ENCODE results near the gene EYA4. TPM values are rescaled to one million over a fixed set of nuclear protein-coding genes. Genes with fewer than 3 reads are reported as not detected.

The EYA4 gene
- total and polyA plus RNA-seq, 10 donors, result 0.03 to 2.6 (median 1.3) TPM

DNA sequence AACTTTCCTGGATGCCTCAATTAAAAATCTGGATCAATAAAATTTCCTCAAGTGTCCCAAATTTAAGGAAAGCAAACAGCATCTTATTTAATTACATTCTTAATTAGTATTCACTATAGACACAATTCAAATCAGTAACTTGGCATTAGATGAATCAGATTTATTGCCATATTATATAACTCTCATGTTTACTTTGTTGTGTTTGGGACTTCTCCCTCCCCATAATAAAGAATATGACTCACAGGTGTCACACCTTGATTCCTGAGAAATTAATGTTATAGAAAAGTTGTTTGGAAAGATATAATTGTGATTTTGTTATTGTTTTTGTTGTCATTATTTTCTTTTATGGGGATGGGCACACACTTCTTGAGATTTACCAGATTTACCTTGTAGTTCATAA, 18.4 kb downstream of the EYA4 start:
- TF ChIP-seq, protein P1, sequence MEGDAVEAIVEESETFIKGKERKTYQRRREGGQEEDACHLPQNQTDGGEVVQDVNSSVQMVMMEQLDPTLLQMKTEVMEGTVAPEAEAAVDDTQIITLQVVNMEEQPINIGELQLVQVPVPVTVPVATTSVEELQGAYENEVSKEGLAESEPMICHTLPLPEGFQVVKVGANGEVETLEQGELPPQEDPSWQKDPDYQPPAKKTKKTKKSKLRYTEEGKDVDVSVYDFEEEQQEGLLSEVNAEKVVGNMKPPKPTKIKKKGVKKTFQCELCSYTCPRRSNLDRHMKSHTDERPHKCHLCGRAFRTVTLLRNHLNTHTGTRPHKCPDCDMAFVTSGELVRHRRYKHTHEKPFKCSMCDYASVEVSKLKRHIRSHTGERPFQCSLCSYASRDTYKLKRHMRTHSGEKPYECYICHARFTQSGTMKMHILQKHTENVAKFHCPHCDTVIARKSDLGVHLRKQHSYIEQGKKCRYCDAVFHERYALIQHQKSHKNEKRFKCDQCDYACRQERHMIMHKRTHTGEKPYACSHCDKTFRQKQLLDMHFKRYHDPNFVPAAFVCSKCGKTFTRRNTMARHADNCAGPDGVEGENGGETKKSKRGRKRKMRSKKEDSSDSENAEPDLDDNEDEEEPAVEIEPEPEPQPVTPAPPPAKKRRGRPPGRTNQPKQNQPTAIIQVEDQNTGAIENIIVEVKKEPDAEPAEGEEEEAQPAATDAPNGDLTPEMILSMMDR (IDR thresholded peaks at IDR 0.05 in 8 of 11, conservative IDR thresholded peaks at IDR 0.05 in 3 of 11), result no peak
- TF ChIP-seq POLR2A (IDR thresholded peaks at IDR 0.05), result no peak
- no peak for TF ChIP-seq POLR2AphosphoS5 (IDR thresholded peaks at IDR 0.05)
- DNase-seq, result no peak
- Histone ChIP-seq H3K9me3 (no peaks in the 10 kb centered on the region), H3K27ac (no peak overlapping the region), H3K4me1 (no peaks in the 10 kb centered on the region), H3K36me3 (no peaks in the 10 kb centered on the region), H3K4me3 (no peak overlapping the region), H3K27me3 (replicated peaks in 1 of 7) (peaks cover 0 to 3% (median 0%) of the 10 kb centered on the region in 7 donors)
- intact Hi-C loops (cut with DNase I; ENCODE audit: low total_unique reads), result no loop called here

DNA sequence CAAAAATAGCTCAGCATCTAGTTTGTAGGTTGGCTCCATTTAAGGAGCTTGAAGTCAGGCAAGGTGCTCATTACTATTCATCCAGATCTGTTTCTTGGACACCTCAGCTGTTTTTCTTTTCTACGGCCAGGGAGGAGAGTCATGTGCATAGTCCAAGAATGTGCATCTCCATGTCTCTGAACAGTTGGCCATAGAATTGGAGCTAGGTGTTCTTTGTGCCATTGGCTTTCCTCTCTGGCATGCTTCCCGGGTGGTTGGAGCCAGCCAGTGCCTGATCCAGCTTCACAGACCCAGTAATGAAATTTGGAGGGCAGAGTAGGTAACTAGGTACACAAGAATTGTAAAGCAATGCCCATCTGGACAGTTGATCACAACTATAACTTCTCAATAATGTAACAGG, 21.6 kb downstream of the EYA4 start:
- no peak overlapping the region for H3K4me3 ChIP-seq
- peaks cover 0 to 3% (median 0%) of the 10 kb centered on the region in 7 donors for H3K27me3 ChIP-seq (replicated peaks in 1 of 7)
- no peaks in the 10 kb centered on the region for H3K4me1 ChIP-seq
- 79 to 92% (median 82%) methylated on average over 2 of the region's 2 CpGs for WGBS, 5 donors
- no peak overlapping the region for H3K27ac ChIP-seq
- intact Hi-C loops (cut with DNase I; ENCODE audit: low total_unique reads), result no loop called here
- no peaks in the 10 kb centered on the region for H3K9me3 ChIP-seq
- DNase-seq, result no peak
- H3K36me3 ChIP-seq, result no peaks in the 10 kb centered on the region
- TF ChIP-seq, protein P1 (IDR thresholded peaks at IDR 0.05 in 8 of 11, conservative IDR thresholded peaks at IDR 0.05 in 3 of 11), result no peak
- TF ChIP-seq POLR2AphosphoS5 (IDR thresholded peaks at IDR 0.05) (no peak), POLR2A (IDR thresholded peaks at IDR 0.05) (no peak)

DNA sequence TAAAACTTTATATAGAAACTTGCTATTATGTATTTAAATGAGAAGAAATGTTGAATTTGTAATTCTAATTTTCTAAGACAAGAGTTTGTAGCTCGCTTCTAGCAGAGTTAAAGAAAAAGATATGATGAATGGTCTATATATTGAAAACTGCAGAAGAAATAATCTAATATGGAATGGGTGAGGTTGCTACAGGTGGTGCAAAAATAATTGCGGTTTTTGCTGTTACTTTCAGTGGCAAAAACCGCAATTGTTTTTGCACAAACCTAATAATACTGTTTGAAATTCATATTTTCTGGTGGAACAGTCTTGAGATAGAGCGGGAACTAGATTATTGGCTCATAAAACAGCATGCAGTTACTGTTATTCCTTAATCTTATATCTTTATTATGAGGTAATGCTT, 23.9 kb downstream of the EYA4 start:
- H3K4me3 ChIP-seq, result no peak overlapping the region
- H3K4me1 ChIP-seq, result no peaks in the 10 kb centered on the region
- WGBS, 5 donors, result 76 to 88% (median 78%) methylated on average over 4 of the region's 4 CpGs
- intact Hi-C loops (cut with DNase I; ENCODE audit: low total_unique reads), result no loop called here
- no peaks in the 10 kb centered on the region for H3K9me3 ChIP-seq
- TF ChIP-seq POLR2AphosphoS5 (IDR thresholded peaks at IDR 0.05) (no peak), POLR2A (IDR thresholded peaks at IDR 0.05) (no peak)
- TF ChIP-seq, protein P1 (IDR thresholded peaks at IDR 0.05 in 8 of 11, conservative IDR thresholded peaks at IDR 0.05 in 3 of 11), result no peak
- no peak overlapping the region for H3K27ac ChIP-seq
- DNase-seq, result no peak
- H3K36me3 ChIP-seq, result no peaks in the 10 kb centered on the region
- H3K27me3 ChIP-seq (replicated peaks in 1 of 7), result peaks cover 0 to 2% (median 0%) of the 10 kb centered on the region in 7 donors

DNA sequence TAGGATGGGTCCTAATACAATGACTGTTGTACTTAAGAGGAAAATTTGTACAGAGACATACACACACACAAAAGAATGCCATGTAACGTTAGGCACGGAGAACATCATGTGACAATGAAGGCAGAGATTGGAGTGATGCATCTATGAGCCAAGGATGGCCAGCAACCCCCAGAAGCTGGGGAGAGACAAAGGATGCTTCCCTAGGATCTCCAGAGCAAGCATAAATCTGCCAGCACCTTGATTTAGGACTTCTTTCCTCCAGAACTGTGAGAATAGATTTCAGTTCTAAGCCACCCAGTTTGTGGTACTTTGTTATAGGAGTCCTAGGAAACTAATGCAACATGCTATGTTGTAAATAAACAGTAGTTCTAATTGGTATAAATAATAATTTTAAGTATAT, 25.0 kb downstream of the EYA4 start:
- Histone ChIP-seq H3K4me1 (no peaks in the 10 kb centered on the region), H3K27ac (no peak overlapping the region), H3K36me3 (no peaks in the 10 kb centered on the region), H3K9me3 (no peaks in the 10 kb centered on the region), H3K4me3 (no peak overlapping the region), H3K27me3 (replicated peaks in 1 of 7) (no peaks in the 10 kb centered on the region)
- intact Hi-C loops (cut with DNase I; ENCODE audit: low total_unique reads), result no loop called here
- DNase-seq, result no peak
- TF ChIP-seq, protein P1 (IDR thresholded peaks at IDR 0.05 in 8 of 11, conservative IDR thresholded peaks at IDR 0.05 in 3 of 11), result no peak
- 78 to 93% (median 80%) methylated on average over 2 of the region's 2 CpGs for WGBS, 5 donors
